ENCODE data around the gene ARSG. TPM values are rescaled to one million over a fixed set of nuclear protein-coding genes. Genes with fewer than 3 reads are reported as not detected.
A peak's percentile ranks its signal among the peaks of the same experiment; 100 is the strongest.

Gene ARSG
- total RNA-seq, 2 experiments from 2014 or later = 26.1 to 53.0 TPM

GRCh38 chr17:68397108-68397536, 105.8 kb downstream of the ARSG start:
- no peaks in the 10 kb centered on the region for H4K20me1 ChIP-seq (ENCODE audit: insufficient read depth, low read length)
- no peaks in the 10 kb centered on the region; the same call in 1 of the 2 replicates for H3K9me3 ChIP-seq (ENCODE audit: low read length)
- no peaks in the 10 kb centered on the region for H3K79me2 ChIP-seq (ENCODE audit: insufficient read depth, low read depth, low read length)
- POLR2A ChIA-PET = interaction anchor here (1.0 kb wide), 1 partner anchor 11 kb away, joined by 3 read pairs; no protein-coding TSS in a partner anchor
- TF ChIP-seq EZH2phosphoT487 (IDR thresholded peaks at IDR 0.05; ENCODE audit: borderline replicate concordance, low read depth, low read length) (no peak), CTCF (conservative IDR thresholded peaks at IDR 0.05; ENCODE audit: low read length) (no peak)
- CTCF ChIA-PET (ENCODE audit: unreplicated experiment) = interaction anchor here (0.6 kb wide), 1 partner anchor 13 kb away, joined by 3 read pairs; no protein-coding TSS in a partner anchor
- H3K4me1 ChIP-seq (ENCODE audit: insufficient read depth, low read length, poor library complexity, severe bottlenecking) = peaks cover 30% of the 10 kb centered on the region
- H3K9me2 ChIP-seq (ENCODE audit: insufficient read depth, low read length) = no peaks in the 10 kb centered on the region
- H3K4me2 ChIP-seq (ENCODE audit: low read length) = no peak overlapping the region
- H3K4me3 ChIP-seq (ENCODE audit: low read depth, low read length, poor library complexity, severe bottlenecking) = no peak overlapping the region
- no peaks in the 10 kb centered on the region; the same call in 1 of the 2 replicates for H3K36me3 ChIP-seq (ENCODE audit: insufficient read depth, low read length)
- BruUV-seq (replicated peaks) = no TSS peak
- peak; percentile 24 for DNase-seq (ENCODE audit: low spot score)
- intact Hi-C loops (cut with micrococcal nuclease; ENCODE audit: unreplicated experiment) = loop anchor here (5.0 kb wide), 1 partner anchor 55 kb away; no protein-coding TSS in a partner anchor
- H3K27ac ChIP-seq (ENCODE audit: low read depth, low read length, poor library complexity, severe bottlenecking) = no peak overlapping the region
- no peak overlapping the region for H2AFZ ChIP-seq (ENCODE audit: low read length)

GRCh38 chr17:68398691-68399637, 107.7 kb downstream of the ARSG start:
- DNase-seq (ENCODE audit: low spot score) = peak; percentile 92
- peak overlapping the region; percentile 68; the same call in 1 of the 2 replicates for H2AFZ ChIP-seq (ENCODE audit: low read length)
- peak overlapping the region; percentile 8 for H3K27ac ChIP-seq (ENCODE audit: low read depth, low read length, poor library complexity, severe bottlenecking)
- H3K36me3 ChIP-seq (ENCODE audit: insufficient read depth, low read length) = no peaks in the 10 kb centered on the region; the same call in 1 of the 2 replicates
- H3K79me2 ChIP-seq (ENCODE audit: insufficient read depth, low read depth, low read length) = no peaks in the 10 kb centered on the region
- no peaks in the 10 kb centered on the region for H4K20me1 ChIP-seq (ENCODE audit: insufficient read depth, low read length)
- H3K9me2 ChIP-seq (ENCODE audit: insufficient read depth, low read length) = no peaks in the 10 kb centered on the region
- no TSS peak for BruUV-seq (replicated peaks)
- peak overlapping the region; percentile 36 for H3K4me2 ChIP-seq (ENCODE audit: low read length)
- no peaks in the 10 kb centered on the region; the same call in 1 of the 2 replicates for H3K9me3 ChIP-seq (ENCODE audit: low read length)
- no peak overlapping the region for H3K4me3 ChIP-seq (ENCODE audit: low read depth, low read length, poor library complexity, severe bottlenecking)
- ChIA-PET POLR2A (interaction anchor here (0.5 to 3.1 kb wide), 33 partner anchors 8 to 219 kb away, joined by 3 to 23 read pairs (median 4); partner anchors contain the start of genes ARSG and SLC16A6), CTCF (ENCODE audit: unreplicated experiment) (interaction anchor here (0.6 to 1.9 kb wide), 26 partner anchors 10 to 217 kb away, joined by 3 to 11 read pairs (median 3); no protein-coding TSS in a partner anchor)
- TF ChIP-seq CTCF (conservative IDR thresholded peaks at IDR 0.05; ENCODE audit: low read length) (peak; percentile 100), EZH2phosphoT487 (IDR thresholded peaks at IDR 0.05; ENCODE audit: borderline replicate concordance, low read depth, low read length) (no peak)
- intact Hi-C loops (cut with micrococcal nuclease; ENCODE audit: unreplicated experiment) = loop anchor here (1.0 to 5.0 kb wide), 6 partner anchors 37 to 194 kb away; no protein-coding TSS in a partner anchor
- H3K4me1 ChIP-seq (ENCODE audit: insufficient read depth, low read length, poor library complexity, severe bottlenecking) = peaks cover 30% of the 10 kb centered on the region
